A549 (cell line): ENCODE results near the gene ARID5B. TPM values are rescaled to one million over a fixed set of nuclear protein-coding genes. Genes with fewer than 3 reads are reported as not detected.
"Not testable (repeated sequence)": the region's sequence is repeated elsewhere in the genome, so short reads cannot be mapped to it uniquely, and the experiment has no call there.

Experiments used
- ATAC-seq, 2 experiments: fragments of 200-7000 bp in 1 of 2; fragments of >200 bp in 1 of 2; cut with Nextera tagmentation in 1 of 2; cut with Tn5 transposase in 1 of 2; 3 replicates each; pipeline versions ENCODE4 v1.8.0 to v1.9.1; 2018 to 2020; ENCODE audit warnings: mild to moderate bottlenecking in 1 of 2, moderate library complexity in 1 of 2
- CTCF ChIA-PET: fragments of 300-600 bp; sonication (Branson Sonifier 250); formaldehyde crosslinking; extraction: SDS; loops from one replicate; lab custom pipeline; 2021; ENCODE audit warnings: antibody characterized with exemption, inconsistent platforms; lab: Yijun Ruan, JAX
- POLR2A ChIA-PET: fragments of 350-600 bp; formaldehyde crosslinking; extraction: SDS; loops from one replicate; lab custom pipeline; 2021; ENCODE audit warnings: antibody characterized with exemption, inconsistent platforms; lab: Yijun Ruan, JAX
- DNase-seq, 2 experiments: peaks; one replicate each; pipeline versions ENCODE4 v3.0.0 to v3.0.0-alpha.2; 2011 to 2016; ENCODE audit warnings: low read depth in 1 of 2, low spot score in 1 of 2
- FAIRE-seq: peaks from 2 replicates; lab custom pipeline; 2011; peaks lifted over from hg19 to GRCh38; lab: Jason Lieb, UNC
- H3K27ac ChIP-seq, 2 experiments: fragments of >200 bp; sonication (Bioruptor Twin); formaldehyde crosslinking; 3 replicates each; pipeline ENCODE4 v1.5.1; 2016 to 2017
- H3K4me1 ChIP-seq: fragments of >200 bp; sonication (Bioruptor Twin); formaldehyde crosslinking; 3 replicates; pipeline ENCODE4 v1.6.1; 2016
- H3K4me2 ChIP-seq: fragments of >200 bp; sonication (Bioruptor Twin); formaldehyde crosslinking; 3 replicates; pipeline ENCODE4 v1.6.1; 2016
- H3K4me3 ChIP-seq: fragments of >200 bp; sonication (Bioruptor Twin); formaldehyde crosslinking; 3 replicates; pipeline ENCODE4 v1.5.1; 2016
- H3K9me3 ChIP-seq: fragments of >200 bp; sonication (Bioruptor Twin); formaldehyde crosslinking; 3 replicates; pipeline ENCODE4 v1.6.1; 2016
- BHLHE40 ChIP-seq: IDR thresholded peaks from 2 replicates; pipeline ENCODE4 v1.6.1; 2012; ENCODE audit warnings: low read depth, low read length, inconsistent platforms
- CBX2 ChIP-seq: fragments of 200-600 bp; sonication (generic); IDR thresholded peaks from 2 replicates; pipeline ENCODE4 v1.6.1; 2016; ENCODE audit warnings: low read depth, mild to moderate bottlenecking, borderline replicate concordance
- CHD4 ChIP-seq: fragments of 200-600 bp; sonication (generic); IDR thresholded peaks from 2 replicates; pipeline ENCODE4 v1.6.1; 2016; ENCODE audit warnings: antibody characterized with exemption, mild to moderate bottlenecking, borderline replicate concordance
- FOSL2 ChIP-seq, 2 experiments: fragments of 450-650 bp in 1 of 2; fragments of >200 bp in 1 of 2; sonication (Bioruptor Twin) in 1 of 2; formaldehyde crosslinking; IDR thresholded peaks; 2 replicates each; pipeline versions ENCODE4 v1.5.0 to v1.6.1; 2016 to 2020; ENCODE audit warnings: mild to moderate bottlenecking in 1 of 2, moderate library complexity in 1 of 2
- GATA3 ChIP-seq: IDR thresholded peaks from 2 replicates; pipeline ENCODE4 v1.6.1; 2012; ENCODE audit warnings: borderline replicate concordance
- HDAC2 ChIP-seq: fragments of 200-600 bp; sonication (generic); IDR thresholded peaks from 2 replicates; pipeline ENCODE4 v1.6.1; 2016
- JUNB ChIP-seq: fragments of >200 bp; sonication (Bioruptor Twin); formaldehyde crosslinking; IDR thresholded peaks from 2 replicates; pipeline ENCODE4 v1.6.1; 2016
- KDM5A ChIP-seq: fragments of 200-600 bp; sonication (generic); IDR thresholded peaks from 2 replicates; pipeline ENCODE4 v1.6.1; 2016; ENCODE audit warnings: antibody characterized with exemption, mild to moderate bottlenecking
- MAFK ChIP-seq: fragments of 450-650 bp; IDR thresholded peaks from 2 replicates; pipeline ENCODE4 v1.6.1; 2014; ENCODE audit not compliant: partially characterized antibody
- MAZ ChIP-seq: fragments of 150-350 bp; IDR thresholded peaks from 2 replicates; pipeline ENCODE4 v1.6.1; 2014; ENCODE audit warnings: antibody characterized with exemption, low read depth, low read length, borderline replicate concordance
- MYC ChIP-seq: IDR thresholded peaks from 2 replicates; pipeline ENCODE4 v1.6.1; 2012; ENCODE audit warnings: mild to moderate bottlenecking, inconsistent platforms, low read length, improper control_type of control experiment, borderline replicate concordance
- NFE2L2 ChIP-seq: fragments of 150-350 bp; conservative IDR thresholded peaks from 2 replicates; pipeline ENCODE4 v1.6.1; 2014; ENCODE audit warnings: low read length
- NPAS2 ChIP-seq: fragments of 250-450 bp; sonication (Bioruptor Pico); IDR thresholded peaks from 2 replicates; pipeline ENCODE4 v1.8.0; 2022; ENCODE audit warnings: mild to moderate bottlenecking, moderate library complexity, borderline replicate concordance
- PHF8 ChIP-seq: fragments of 200-600 bp; sonication (generic); IDR thresholded peaks from 2 replicates; pipeline ENCODE4 v1.6.1; 2016; ENCODE audit warnings: low read depth, mild to moderate bottlenecking, antibody characterized with exemption, moderate library complexity, borderline replicate concordance
- POLR2A ChIP-seq: IDR thresholded peaks from 2 replicates; pipeline ENCODE4 v1.6.1; 2012; ENCODE audit warnings: mild to moderate bottlenecking, low read length
- POLR2AphosphoS2 ChIP-seq: conservative IDR thresholded peaks from 2 replicates; pipeline ENCODE4 v1.6.1; 2012; ENCODE audit warnings: low read length, improper control_type of control experiment, inconsistent platforms
- RARB ChIP-seq: fragments of 250-450 bp; sonication (Bioruptor Pico); IDR thresholded peaks from 2 replicates; pipeline ENCODE4 v1.8.0; 2021; ENCODE audit warnings: mild to moderate bottlenecking, moderate library complexity
- RCOR1 ChIP-seq: fragments of 150-350 bp; IDR thresholded peaks from 2 replicates; pipeline ENCODE4 v1.6.1; 2014; ENCODE audit warnings: antibody characterized with exemption, low read length, low read depth
- RFX5 ChIP-seq: fragments of 450-650 bp; IDR thresholded peaks from 2 replicates; pipeline ENCODE4 v1.7.1; 2014; ENCODE audit warnings: antibody characterized with exemption, mild to moderate bottlenecking, moderate library complexity
- RNF2 ChIP-seq: fragments of 200-600 bp; sonication (generic); IDR thresholded peaks from 2 replicates; pipeline ENCODE4 v1.6.1; 2016; ENCODE audit warnings: low read depth, mild to moderate bottlenecking, antibody characterized with exemption, moderate library complexity, borderline replicate concordance
- SMC3 ChIP-seq: fragments of >200 bp; sonication (Bioruptor Twin); formaldehyde crosslinking; IDR thresholded peaks from 3 replicates; pipeline ENCODE4 v1.6.1; 2018; ENCODE audit warnings: inconsistent platforms
- TP53 ChIP-seq: fragments of 250-450 bp; sonication (Bioruptor Pico); IDR thresholded peaks from 2 replicates; pipeline ENCODE4 v1.5.0; 2021; ENCODE audit warnings: mild to moderate bottlenecking, moderate library complexity
- ZC3H11A ChIP-seq: fragments of 450-650 bp; IDR thresholded peaks from 2 replicates; pipeline ENCODE4 v1.6.1; 2014; ENCODE audit warnings: antibody characterized with exemption, mild to moderate bottlenecking
- ZSCAN20 ChIP-seq: fragments of 250-450 bp; sonication (Bioruptor Pico); IDR thresholded peaks from 2 replicates; pipeline ENCODE4 v1.8.0; 2022; ENCODE audit warnings: mild to moderate bottlenecking, moderate library complexity
- WGBS: methylation state at CpG from one replicate; pipeline ENCODE4 v1.1.6; 2017; ENCODE audit errors: missing lambda C conversion rate; 5-methylcytosine and 5-hydroxymethylcytosine counted together
- polyA plus RNA-seq, 4 experiments: library from polyadenylated mRNA; depleted of rRNA in 3 of 4; stranded (reverse); fragments of >200 nt; fragmentation: RNase III in 1 of 4; extraction: RNeasy Plus Mini Kit Qiagen cat#74134 plus additional on column Dnase treatment in 1 of 4; gene quantifications; 2 replicates in 3 of 4; 3 replicates in 1 of 4; pipeline ENCODE4 v1.2.3, GENCODE V29; 2011 to 2017
- TF ChIP-seq, protein P1 (sequence below): fragments of 450-650 bp; IDR thresholded peaks from 2 replicates; pipeline ENCODE4 v1.6.1; 2014; ENCODE audit warnings: antibody characterized with exemption
- TF ChIP-seq, protein P2 (sequence below): IDR thresholded peaks from 2 replicates; pipeline ENCODE4 v1.6.1; 2012; ENCODE audit warnings: low read depth, borderline replicate concordance
- TF ChIP-seq, protein P3 (sequence below): IDR thresholded peaks from 2 replicates; pipeline ENCODE4 v1.6.1; 2012

The ARID5B gene
- polyA plus RNA-seq, 2 of the 4 experiments (the other 2 are of a cell fraction) = 0.75 to 1.6 TPM

DNA sequence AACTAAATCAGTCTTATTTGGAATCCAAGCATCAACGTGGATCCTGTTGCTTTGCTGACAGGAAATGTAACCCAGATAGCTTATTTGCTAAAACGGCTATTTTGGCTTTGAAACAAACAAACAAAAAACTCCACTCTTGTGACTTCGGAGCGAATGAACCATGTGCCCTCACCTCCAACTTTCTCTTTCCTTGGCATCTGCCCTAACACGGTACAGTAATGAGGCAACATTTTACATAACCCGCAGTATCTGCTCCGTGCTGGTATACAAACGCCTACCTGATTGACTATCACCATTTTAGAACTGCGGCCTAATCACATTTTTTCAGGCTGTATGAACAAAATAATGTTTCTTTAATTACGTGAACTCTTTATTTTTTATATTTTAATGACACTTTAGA lies 37.5 kb upstream of the ARID5B start:
- POLR2A ChIA-PET = no interaction called here
- FAIRE-seq = no peak
- H3K27ac ChIP-seq = no peak overlapping the region
- TF ChIP-seq ZC3H11A = no peak
- TF ChIP-seq RCOR1 = no peak
- TF ChIP-seq ZSCAN20 (CRISPR knock-in tag) = no peak
- no peak for TF ChIP-seq POLR2AphosphoS2
- TF ChIP-seq RARB = no peak
- TF ChIP-seq MAFK = no peak
- no peak for TF ChIP-seq POLR2A
- no peak for TF ChIP-seq CHD4
- TF ChIP-seq CBX2 = no peak
- no peak for TF ChIP-seq NPAS2
- no peak for TF ChIP-seq TP53 (CRISPR knock-in tag)
- no peak for TF ChIP-seq KDM5A
- no peak for TF ChIP-seq GATA3
- CTCF ChIA-PET = no interaction called here
- H3K9me3 ChIP-seq = no peaks in the 10 kb centered on the region
- 71% methylated on average over 10 of the region's 10 CpGs for WGBS
- no peak for DNase-seq
- H3K4me3 ChIP-seq = no peak overlapping the region
- no peak overlapping the region for H3K4me2 ChIP-seq
- H3K4me1 ChIP-seq = no peaks in the 10 kb centered on the region
- no peak for ATAC-seq

DNA sequence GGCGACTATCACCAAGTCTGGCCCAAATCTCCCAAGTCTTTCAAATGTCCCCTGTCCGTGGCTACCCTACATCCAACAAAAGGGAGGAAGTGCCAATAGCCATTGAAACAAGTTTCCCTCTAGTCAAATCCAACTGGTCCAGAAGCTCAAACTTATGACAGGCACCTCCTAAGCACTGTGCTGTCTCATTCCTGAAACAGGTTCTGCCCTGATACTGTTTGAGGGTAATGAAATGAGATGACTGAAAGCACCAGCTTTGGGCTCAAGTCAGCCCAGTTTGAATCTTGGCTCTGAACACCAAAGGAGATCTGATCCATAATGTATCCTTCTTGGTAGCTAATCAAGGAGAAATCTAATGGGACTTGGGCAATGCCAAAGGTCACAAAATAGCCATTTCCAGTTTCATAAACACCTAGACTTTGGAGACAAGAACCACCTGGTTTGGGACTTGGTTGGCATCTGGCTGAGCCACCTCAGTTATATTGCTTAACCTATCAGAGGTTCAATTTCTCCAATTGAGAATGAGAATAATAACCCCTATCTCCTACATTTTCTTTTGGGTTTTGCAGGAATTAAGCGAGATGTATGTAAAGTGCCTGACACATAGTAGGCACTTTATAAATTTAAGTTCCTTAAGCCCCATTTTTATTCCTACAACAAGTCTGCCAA lies 34.7 kb upstream of the ARID5B start:
- Histone ChIP-seq H3K4me1 (no peaks in the 10 kb centered on the region), H3K4me3 (no peak overlapping the region), H3K27ac (no peak overlapping the region), H3K4me2 (no peak overlapping the region), H3K9me3 (no peaks in the 10 kb centered on the region)
- ChIA-PET POLR2A (no interaction called here), CTCF (no interaction called here)
- 71% methylated on average over 3 of the region's 3 CpGs for WGBS
- ATAC-seq (no peak), FAIRE-seq (no peak), DNase-seq (no peak)
- TF ChIP-seq RNF2 (no peak), MAFK (no peak), MYC (no peak), SMC3 (no peak), GATA3 (no peak), KDM5A (no peak), PHF8 (no peak), RFX5 (no peak), NFE2L2 (no peak), BHLHE40 (no peak), MAZ (no peak), FOSL2 (IDR thresholded peaks at IDR 0.05) (no peak), FOSL2 (CRISPR knock-in tag; IDR thresholded peaks at IDR 0.05) (no peak), ZSCAN20 (CRISPR knock-in tag) (no peak), JUNB (no peak), HDAC2 (no peak)
- TF ChIP-seq, protein P1, sequence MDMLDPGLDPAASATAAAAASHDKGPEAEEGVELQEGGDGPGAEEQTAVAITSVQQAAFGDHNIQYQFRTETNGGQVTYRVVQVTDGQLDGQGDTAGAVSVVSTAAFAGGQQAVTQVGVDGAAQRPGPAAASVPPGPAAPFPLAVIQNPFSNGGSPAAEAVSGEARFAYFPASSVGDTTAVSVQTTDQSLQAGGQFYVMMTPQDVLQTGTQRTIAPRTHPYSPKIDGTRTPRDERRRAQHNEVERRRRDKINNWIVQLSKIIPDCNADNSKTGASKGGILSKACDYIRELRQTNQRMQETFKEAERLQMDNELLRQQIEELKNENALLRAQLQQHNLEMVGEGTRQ = no peak
- TF ChIP-seq, protein P2, sequence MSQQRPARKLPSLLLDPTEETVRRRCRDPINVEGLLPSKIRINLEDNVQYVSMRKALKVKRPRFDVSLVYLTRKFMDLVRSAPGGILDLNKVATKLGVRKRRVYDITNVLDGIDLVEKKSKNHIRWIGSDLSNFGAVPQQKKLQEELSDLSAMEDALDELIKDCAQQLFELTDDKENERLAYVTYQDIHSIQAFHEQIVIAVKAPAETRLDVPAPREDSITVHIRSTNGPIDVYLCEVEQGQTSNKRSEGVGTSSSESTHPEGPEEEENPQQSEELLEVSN = no peak
- TF ChIP-seq, protein P3, sequence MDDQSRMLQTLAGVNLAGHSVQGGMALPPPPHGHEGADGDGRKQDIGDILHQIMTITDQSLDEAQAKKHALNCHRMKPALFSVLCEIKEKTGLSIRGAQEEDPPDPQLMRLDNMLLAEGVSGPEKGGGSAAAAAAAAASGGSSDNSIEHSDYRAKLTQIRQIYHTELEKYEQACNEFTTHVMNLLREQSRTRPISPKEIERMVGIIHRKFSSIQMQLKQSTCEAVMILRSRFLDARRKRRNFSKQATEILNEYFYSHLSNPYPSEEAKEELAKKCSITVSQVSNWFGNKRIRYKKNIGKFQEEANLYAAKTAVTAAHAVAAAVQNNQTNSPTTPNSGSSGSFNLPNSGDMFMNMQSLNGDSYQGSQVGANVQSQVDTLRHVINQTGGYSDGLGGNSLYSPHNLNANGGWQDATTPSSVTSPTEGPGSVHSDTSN = no peak

DNA sequence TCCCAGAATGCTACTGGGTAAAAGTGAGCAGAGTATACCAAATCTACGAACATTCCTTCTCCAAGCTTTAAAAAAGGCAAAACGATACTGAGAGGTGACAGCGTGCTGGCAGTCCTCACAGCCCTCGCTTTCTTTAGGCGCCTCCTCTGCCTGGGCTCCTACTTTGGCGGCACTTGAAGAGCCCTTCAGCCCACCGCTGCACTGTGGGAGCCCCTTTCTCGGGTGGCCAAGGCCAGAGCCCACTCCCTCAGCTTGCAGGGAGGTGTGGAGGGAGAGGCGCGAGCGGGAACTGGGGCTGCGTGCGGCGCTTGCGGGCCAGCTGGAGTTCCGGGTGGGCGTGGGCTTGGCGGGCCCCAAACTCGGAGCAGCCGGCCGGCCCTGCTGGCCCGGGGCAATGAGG lies 34.1 kb upstream of the ARID5B start:
- H3K4me2 ChIP-seq, ATAC-seq, FAIRE-seq, H3K27ac ChIP-seq, DNase-seq, H3K9me3 ChIP-seq, CTCF ChIA-PET, H3K4me1 ChIP-seq, POLR2A ChIA-PET, H3K4me3 ChIP-seq: not testable (repeated sequence)
- WGBS = 67% methylated on average over 13 of the region's 22 CpGs

DNA sequence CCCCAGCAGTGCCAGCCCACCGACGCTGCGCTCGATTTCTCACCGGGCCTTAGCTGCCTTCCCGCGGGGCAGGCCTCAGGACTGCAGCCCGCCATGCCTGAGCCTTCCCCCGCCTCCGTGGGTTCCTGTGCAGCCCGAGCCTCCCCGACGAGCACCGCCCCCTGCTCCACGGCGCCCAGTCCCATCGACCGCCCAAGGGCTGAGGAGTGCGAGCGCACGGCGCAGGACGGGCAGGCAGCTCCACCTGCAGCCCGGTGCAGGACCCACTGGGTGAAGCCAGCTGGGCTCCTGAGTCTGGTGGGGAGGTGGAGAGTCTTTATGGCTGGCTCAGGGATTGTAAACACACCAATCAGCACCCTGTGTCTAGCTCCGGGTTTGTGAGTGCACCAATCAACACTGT lies 33.7 kb upstream of the ARID5B start:
- H3K4me1 ChIP-seq, POLR2A ChIA-PET, H3K27ac ChIP-seq, H3K9me3 ChIP-seq, CTCF ChIA-PET, FAIRE-seq, H3K4me2 ChIP-seq, DNase-seq, H3K4me3 ChIP-seq, ATAC-seq: not testable (repeated sequence)
- 98% methylated on average over 7 of the region's 25 CpGs for WGBS
